AG10803 (cell line): Measurements from ENCODE around the gene SPATS2L.

Source experiments
- DNase-seq: peaks from one replicate; pipeline ENCODE4 v3.0.0; 2010; ENCODE audit warnings: low read depth
- H3K4me3 ChIP-seq: 2 replicates; pipeline ENCODE4 v1.5.1; 2011; ENCODE audit warnings: mild to moderate bottlenecking, low read length, control low read depth
- CTCF ChIP-seq: conservative IDR thresholded peaks from 2 replicates; pipeline ENCODE4 v1.5.1; 2011; ENCODE audit warnings: mild to moderate bottlenecking, low read length, control low read depth, inconsistent platforms

SPATS2L gene

GRCh38 chr2:200415455-200415854 lies 109.0 kb downstream of the SPATS2L start:
- no peak for DNase-seq
- TF ChIP-seq CTCF = no peak
- no peak overlapping the region for H3K4me3 ChIP-seq

- no peak for DNase-seq
- no peak for TF ChIP-seq CTCF
- no peak overlapping the region for H3K4me3 ChIP-seq
Observed at GRCh38 chr2:200416878-200417277, 110.4 kb downstream of the SPATS2L start.

- H3K4me3 ChIP-seq = no peak overlapping the region
- TF ChIP-seq CTCF = no peak
- DNase-seq = no peak
Observed at GRCh38 chr2:200417366-200417765, 110.9 kb downstream of the SPATS2L start.

DNA sequence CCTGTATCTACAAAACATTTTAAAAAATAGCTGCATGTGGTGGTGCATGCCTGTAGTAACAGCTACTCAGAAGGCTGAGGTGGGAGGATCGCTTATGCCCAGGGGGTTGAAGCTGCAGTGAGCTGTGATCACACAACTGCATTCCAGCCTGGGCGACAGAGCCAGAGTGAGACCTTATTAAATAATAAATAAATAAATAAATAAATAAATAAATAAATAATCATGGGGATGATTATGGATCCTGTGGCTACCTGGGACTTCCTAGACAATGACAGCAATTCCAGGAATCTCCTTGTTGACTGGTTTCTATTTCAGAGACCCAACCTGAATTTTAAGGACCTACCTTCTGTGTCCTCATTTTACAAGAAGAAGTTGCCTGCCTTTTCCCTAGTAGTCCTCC lies 111.9 kb downstream of the SPATS2L start:
- no peak for TF ChIP-seq CTCF
- DNase-seq = no peak
- H3K4me3 ChIP-seq = no peak overlapping the region

DNA sequence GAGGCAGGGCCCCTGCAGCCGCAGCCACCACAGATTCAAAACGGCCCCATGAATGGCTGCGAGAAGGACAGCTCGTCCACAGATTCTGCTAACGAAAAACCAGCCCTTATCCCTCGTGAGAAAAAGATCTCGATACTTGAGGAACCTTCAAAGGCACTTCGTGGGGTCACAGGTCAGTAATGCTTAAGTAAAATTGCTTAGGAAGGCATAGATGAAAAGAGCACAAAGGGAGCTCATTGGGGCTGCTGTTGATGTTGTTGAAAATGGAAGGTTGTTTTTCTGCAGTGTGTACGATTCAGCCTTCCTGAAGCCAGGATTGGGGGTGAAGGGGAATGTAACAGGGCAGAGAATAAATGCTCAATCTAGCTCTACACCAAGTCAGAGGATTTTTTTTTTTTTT lies 112.8 kb downstream of the SPATS2L start:
- no peak for DNase-seq
- TF ChIP-seq CTCF = no peak
- H3K4me3 ChIP-seq = no peak overlapping the region

DNA sequence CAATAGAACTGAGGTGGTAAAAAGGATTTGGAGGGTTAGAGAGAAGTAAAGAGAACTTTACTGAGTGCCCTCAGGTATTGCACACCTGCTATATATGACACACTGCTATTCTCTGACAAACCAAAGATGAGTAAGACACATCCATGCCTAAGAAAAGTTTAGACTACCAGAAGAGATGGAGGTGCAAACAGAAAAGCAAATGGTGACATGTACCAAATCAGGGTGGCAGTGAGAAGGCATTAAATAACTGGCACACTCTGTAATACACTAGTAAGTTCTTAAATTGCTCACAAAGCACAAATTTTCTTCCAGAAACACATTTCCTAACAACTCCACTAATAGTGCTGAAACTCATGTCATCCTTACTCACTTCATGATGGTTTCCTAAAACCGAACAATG lies 114.8 kb downstream of the SPATS2L start:
- DNase-seq = no peak
- TF ChIP-seq CTCF = no peak

DNA sequence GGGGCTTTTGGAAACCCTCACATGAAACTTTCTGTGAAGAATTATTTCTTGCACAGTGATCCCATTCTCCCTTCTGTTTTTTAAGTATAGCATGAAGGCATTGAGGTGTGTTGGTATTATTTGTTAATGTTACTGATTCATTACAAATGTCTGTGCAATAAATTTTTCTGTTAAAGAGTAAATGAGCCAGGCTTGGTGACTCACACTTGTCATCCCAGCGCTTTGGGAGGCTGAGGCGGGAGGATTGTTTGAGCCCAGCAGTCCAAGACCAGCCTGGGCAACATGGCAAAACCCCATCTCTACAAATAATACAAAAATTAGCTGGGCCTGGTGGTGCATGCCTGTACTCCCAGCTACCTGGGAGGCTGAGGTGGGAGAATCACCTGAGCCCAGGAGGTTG lies 115.6 kb downstream of the SPATS2L start:
- no peak for DNase-seq
- TF ChIP-seq CTCF = no peak
- H3K4me3 ChIP-seq = no peak overlapping the region

More for the DNA sequence above, 114.8 kb downstream of the SPATS2L start:
- no peak overlapping the region for H3K4me3 ChIP-seq
